WTC11 (cell line): ENCODE results near the gene GLB1L2. TPM values are rescaled to one million over a fixed set of nuclear protein-coding genes. Genes with fewer than 3 reads are reported as not detected.

Experiments
- ATAC-seq: fragments of 200-7000 bp; cut with Tn5 transposase; 2 replicates; pipeline ENCODE4 v1.10.0; 2021; ENCODE audit warnings: mild to moderate bottlenecking, moderate library complexity
- CTCF ChIA-PET: fragments of 300-600 bp; sonication (Branson Sonifier 250); formaldehyde crosslinking; loops from one replicate; lab custom pipeline; 2021; ENCODE audit warnings: antibody characterized with exemption; lab: Charles Lee
- POLR2A ChIA-PET: fragments of 350-600 bp; sonication (Branson Sonifier 250); formaldehyde crosslinking; loops from one replicate; lab custom pipeline; 2021; ENCODE audit warnings: antibody characterized with exemption; lab: Charles Lee
- DNase-seq: peaks from one replicate; pipeline ENCODE4 v3.0.0; 2021; ENCODE audit warnings: low spot score
- H3K27ac Mint-ChIP-seq: 2 replicates; pipeline ENCODE4 v1.8.0; 2021; ENCODE audit warnings: mixed read lengths
- H3K27me3 Mint-ChIP-seq: 2 replicates; pipeline ENCODE4 v1.8.0; 2021; ENCODE audit warnings: low read depth, mild to moderate bottlenecking, moderate library complexity, mixed read lengths
- H3K36me3 Mint-ChIP-seq: 2 replicates; pipeline ENCODE4 v1.8.0; 2021; ENCODE audit warnings: mixed read lengths
- H3K4me1 Mint-ChIP-seq: 2 replicates; pipeline ENCODE4 v1.8.0; 2022; ENCODE audit warnings: mixed read lengths
- H3K4me3 Mint-ChIP-seq: 2 replicates; pipeline ENCODE4 v1.8.0; 2021; ENCODE audit warnings: mild to moderate bottlenecking, moderate library complexity, mixed read lengths
- H3K9me3 Mint-ChIP-seq: 2 replicates; pipeline ENCODE4 v1.8.0; 2021; ENCODE audit warnings: mixed read lengths
- ATF1 ChIP-seq: sonication (generic); formaldehyde crosslinking; IDR thresholded peaks from 2 replicates; pipeline ENCODE4 v1.8.1; 2023; ENCODE audit warnings: mild to moderate bottlenecking, moderate library complexity, missing genetic modification reagents
- ATF3 ChIP-seq: sonication (generic); formaldehyde crosslinking; conservative IDR thresholded peaks from 2 replicates; pipeline ENCODE4 v1.8.1; 2022; ENCODE audit warnings: mild to moderate bottlenecking, missing genetic modification reagents
- EMX1 ChIP-seq: fragments of 250-450 bp; sonication (Bioruptor Pico); IDR thresholded peaks from 2 replicates; pipeline ENCODE4 v1.8.0; 2021; ENCODE audit warnings: mild to moderate bottlenecking
- FOXK1 ChIP-seq: sonication (generic); formaldehyde crosslinking; IDR thresholded peaks from 2 replicates; pipeline ENCODE4 v1.8.0; 2022; ENCODE audit warnings: mild to moderate bottlenecking, moderate library complexity, missing genetic modification reagents
- FOXP1 ChIP-seq: sonication (generic); formaldehyde crosslinking; IDR thresholded peaks from 2 replicates; pipeline ENCODE4 v1.8.0; 2022; ENCODE audit warnings: missing genetic modification reagents, mild to moderate bottlenecking, moderate library complexity, borderline replicate concordance
- MYBL2 ChIP-seq: sonication (generic); formaldehyde crosslinking; IDR thresholded peaks from 2 replicates; pipeline ENCODE4 v1.8.1; 2023; ENCODE audit warnings: mild to moderate bottlenecking, moderate library complexity, missing genetic modification reagents
- SOX15 ChIP-seq: fragments of 250-450 bp; sonication (Bioruptor Pico); IDR thresholded peaks from 2 replicates; pipeline ENCODE4 v1.9.0; 2021; ENCODE audit warnings: mild to moderate bottlenecking
- TEAD4 ChIP-seq: sonication (generic); formaldehyde crosslinking; IDR thresholded peaks from 2 replicates; pipeline ENCODE4 v1.8.0; 2022; ENCODE audit warnings: mild to moderate bottlenecking, missing genetic modification reagents
- ZNF317 ChIP-seq: sonication (generic); formaldehyde crosslinking; IDR thresholded peaks from 2 replicates; pipeline ENCODE4 v1.8.1; 2023; ENCODE audit warnings: low read depth, mild to moderate bottlenecking, moderate library complexity, missing genetic modification reagents, borderline replicate concordance
- ZNF423 ChIP-seq: fragments of 250-450 bp; sonication (Bioruptor Pico); IDR thresholded peaks from 2 replicates; pipeline ENCODE4 v2.1.2; 2022; ENCODE audit warnings: mild to moderate bottlenecking, moderate library complexity
- ZNF671 ChIP-seq: fragments of 250-450 bp; sonication (Bioruptor Pico); IDR thresholded peaks from 2 replicates; pipeline ENCODE4 v1.8.0; 2021; ENCODE audit warnings: mild to moderate bottlenecking
- total RNA-seq: library from RNA; stranded (reverse); gene quantifications from 3 replicates; pipeline ENCODE4 v1.2.3, GENCODE V29; 2021
- TF ChIP-seq, protein P1 (sequence below): sonication (generic); formaldehyde crosslinking; IDR thresholded peaks from 2 replicates; pipeline ENCODE4 v1.8.0; 2022; ENCODE audit warnings: mild to moderate bottlenecking, missing genetic modification reagents
- TF ChIP-seq, protein P2 (sequence below): sonication (generic); formaldehyde crosslinking; IDR thresholded peaks from 2 replicates; pipeline ENCODE4 v1.8.0; 2022; ENCODE audit warnings: missing genetic modification reagents
- TF ChIP-seq, protein P3 (sequence below): sonication (generic); formaldehyde crosslinking; IDR thresholded peaks from 2 replicates; pipeline ENCODE4 v1.8.1; 2023; ENCODE audit warnings: mild to moderate bottlenecking, missing genetic modification reagents, borderline replicate concordance
- TF ChIP-seq, protein P4 (sequence below): fragments of 250-450 bp; sonication (Bioruptor Pico); IDR thresholded peaks from 2 replicates; pipeline ENCODE4 v1.9.0; 2021; ENCODE audit warnings: moderate library complexity, mild to moderate bottlenecking, inconsistent platforms, borderline replicate concordance

The GLB1L2 gene
- total RNA-seq, 1 experiment from 2014 or later: 6.0 TPM

DNA sequence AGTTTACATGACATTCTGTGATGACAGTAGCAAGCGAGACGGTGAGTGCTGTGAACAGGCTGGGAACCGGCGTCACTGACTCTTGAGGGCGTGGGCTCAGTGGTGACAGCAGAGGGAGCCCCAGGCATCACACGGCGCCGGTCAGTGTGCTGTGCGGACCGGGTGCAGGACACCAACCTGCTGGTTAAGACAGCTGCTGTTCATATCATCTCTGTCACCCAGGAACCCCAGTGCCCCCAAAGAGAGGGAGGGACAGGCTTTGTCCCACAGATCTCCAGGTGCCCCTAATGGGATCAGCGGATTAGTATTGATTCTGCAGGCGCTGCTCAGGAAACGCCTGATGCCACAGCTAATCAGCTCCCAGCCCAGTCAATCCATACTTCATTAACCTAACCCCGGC is 61.9 kb downstream of the GLB1L2 start (continued):
- TF ChIP-seq, protein P1, sequence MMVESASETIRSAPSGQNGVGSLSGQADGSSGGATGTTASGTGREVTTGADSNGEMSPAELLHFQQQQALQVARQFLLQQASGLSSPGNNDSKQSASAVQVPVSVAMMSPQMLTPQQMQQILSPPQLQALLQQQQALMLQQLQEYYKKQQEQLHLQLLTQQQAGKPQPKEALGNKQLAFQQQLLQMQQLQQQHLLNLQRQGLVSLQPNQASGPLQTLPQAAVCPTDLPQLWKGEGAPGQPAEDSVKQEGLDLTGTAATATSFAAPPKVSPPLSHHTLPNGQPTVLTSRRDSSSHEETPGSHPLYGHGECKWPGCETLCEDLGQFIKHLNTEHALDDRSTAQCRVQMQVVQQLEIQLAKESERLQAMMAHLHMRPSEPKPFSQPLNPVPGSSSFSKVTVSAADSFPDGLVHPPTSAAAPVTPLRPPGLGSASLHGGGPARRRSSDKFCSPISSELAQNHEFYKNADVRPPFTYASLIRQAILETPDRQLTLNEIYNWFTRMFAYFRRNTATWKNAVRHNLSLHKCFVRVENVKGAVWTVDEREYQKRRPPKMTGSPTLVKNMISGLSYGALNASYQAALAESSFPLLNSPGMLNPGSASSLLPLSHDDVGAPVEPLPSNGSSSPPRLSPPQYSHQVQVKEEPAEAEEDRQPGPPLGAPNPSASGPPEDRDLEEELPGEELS (CRISPR knock-in tag): no peak
- TF ChIP-seq, all 79 proteins: peak for 0

DNA sequence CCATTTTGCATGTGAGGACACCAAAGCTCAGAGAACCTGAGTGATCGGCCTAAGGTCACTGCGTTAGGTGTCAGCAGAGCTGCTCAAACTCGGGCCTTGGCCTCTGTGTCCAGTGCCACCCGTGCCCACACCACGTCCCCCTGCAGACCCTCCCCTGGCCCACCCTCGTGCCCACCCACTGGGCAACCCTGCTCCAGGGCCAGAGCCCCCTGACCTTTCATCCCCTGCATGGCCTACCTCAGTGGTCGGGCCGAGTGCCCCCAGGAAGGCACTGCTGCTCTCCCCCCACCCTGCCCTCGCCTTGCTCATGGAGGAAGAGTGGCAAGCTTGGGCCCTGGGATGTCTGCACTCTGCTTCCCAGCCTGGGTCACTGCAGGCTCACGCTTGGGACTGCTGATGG is 62.5 kb downstream of the GLB1L2 start:
- POLR2A ChIA-PET: no interaction called here
- TF ChIP-seq, protein P2, sequence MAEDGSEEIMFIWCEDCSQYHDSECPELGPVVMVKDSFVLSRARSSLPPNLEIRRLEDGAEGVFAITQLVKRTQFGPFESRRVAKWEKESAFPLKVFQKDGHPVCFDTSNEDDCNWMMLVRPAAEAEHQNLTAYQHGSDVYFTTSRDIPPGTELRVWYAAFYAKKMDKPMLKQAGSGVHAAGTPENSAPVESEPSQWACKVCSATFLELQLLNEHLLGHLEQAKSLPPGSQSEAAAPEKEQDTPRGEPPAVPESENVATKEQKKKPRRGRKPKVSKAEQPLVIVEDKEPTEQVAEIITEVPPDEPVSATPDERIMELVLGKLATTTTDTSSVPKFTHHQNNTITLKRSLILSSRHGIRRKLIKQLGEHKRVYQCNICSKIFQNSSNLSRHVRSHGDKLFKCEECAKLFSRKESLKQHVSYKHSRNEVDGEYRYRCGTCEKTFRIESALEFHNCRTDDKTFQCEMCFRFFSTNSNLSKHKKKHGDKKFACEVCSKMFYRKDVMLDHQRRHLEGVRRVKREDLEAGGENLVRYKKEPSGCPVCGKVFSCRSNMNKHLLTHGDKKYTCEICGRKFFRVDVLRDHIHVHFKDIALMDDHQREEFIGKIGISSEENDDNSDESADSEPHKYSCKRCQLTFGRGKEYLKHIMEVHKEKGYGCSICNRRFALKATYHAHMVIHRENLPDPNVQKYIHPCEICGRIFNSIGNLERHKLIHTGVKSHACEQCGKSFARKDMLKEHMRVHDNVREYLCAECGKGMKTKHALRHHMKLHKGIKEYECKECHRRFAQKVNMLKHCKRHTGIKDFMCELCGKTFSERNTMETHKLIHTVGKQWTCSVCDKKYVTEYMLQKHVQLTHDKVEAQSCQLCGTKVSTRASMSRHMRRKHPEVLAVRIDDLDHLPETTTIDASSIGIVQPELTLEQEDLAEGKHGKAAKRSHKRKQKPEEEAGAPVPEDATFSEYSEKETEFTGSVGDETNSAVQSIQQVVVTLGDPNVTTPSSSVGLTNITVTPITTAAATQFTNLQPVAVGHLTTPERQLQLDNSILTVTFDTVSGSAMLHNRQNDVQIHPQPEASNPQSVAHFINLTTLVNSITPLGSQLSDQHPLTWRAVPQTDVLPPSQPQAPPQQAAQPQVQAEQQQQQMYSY (CRISPR knock-in tag): no peak
- TF ChIP-seq FOXK1 (CRISPR knock-in tag) (no peak), ZNF671 (no peak)
- TF ChIP-seq, protein P3, sequence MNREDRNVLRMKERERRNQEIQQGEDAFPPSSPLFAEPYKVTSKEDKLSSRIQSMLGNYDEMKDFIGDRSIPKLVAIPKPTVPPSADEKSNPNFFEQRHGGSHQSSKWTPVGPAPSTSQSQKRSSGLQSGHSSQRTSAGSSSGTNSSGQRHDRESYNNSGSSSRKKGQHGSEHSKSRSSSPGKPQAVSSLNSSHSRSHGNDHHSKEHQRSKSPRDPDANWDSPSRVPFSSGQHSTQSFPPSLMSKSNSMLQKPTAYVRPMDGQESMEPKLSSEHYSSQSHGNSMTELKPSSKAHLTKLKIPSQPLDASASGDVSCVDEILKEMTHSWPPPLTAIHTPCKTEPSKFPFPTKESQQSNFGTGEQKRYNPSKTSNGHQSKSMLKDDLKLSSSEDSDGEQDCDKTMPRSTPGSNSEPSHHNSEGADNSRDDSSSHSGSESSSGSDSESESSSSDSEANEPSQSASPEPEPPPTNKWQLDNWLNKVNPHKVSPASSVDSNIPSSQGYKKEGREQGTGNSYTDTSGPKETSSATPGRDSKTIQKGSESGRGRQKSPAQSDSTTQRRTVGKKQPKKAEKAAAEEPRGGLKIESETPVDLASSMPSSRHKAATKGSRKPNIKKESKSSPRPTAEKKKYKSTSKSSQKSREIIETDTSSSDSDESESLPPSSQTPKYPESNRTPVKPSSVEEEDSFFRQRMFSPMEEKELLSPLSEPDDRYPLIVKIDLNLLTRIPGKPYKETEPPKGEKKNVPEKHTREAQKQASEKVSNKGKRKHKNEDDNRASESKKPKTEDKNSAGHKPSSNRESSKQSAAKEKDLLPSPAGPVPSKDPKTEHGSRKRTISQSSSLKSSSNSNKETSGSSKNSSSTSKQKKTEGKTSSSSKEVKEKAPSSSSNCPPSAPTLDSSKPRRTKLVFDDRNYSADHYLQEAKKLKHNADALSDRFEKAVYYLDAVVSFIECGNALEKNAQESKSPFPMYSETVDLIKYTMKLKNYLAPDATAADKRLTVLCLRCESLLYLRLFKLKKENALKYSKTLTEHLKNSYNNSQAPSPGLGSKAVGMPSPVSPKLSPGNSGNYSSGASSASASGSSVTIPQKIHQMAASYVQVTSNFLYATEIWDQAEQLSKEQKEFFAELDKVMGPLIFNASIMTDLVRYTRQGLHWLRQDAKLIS (CRISPR knock-in tag): no peak
- Mint-ChIP-seq H3K27ac (no peak overlapping the region), H3K4me1 (no peaks in the 10 kb centered on the region), H3K9me3 (no peaks in the 10 kb centered on the region), H3K27me3 (no peaks in the 10 kb centered on the region), H3K4me3 (no peak overlapping the region), H3K36me3 (no peaks in the 10 kb centered on the region)
- CTCF ChIA-PET: interaction anchor here (0.8 kb wide), 2 partner anchors 10 to 18 kb away, joined by 3 to 4 read pairs; no protein-coding TSS in a partner anchor
- ATAC-seq: no peak
- DNase-seq: no peak

GRCh38 chr11:134395002-134395401 is 63.2 kb downstream of the GLB1L2 start:
- no peaks in the 10 kb centered on the region for H3K4me1 Mint-ChIP-seq
- DNase-seq (no peak), ATAC-seq (no peak)
- H3K36me3 Mint-ChIP-seq: no peaks in the 10 kb centered on the region
- POLR2A ChIA-PET: no interaction called here
- no peak overlapping the region for H3K27ac Mint-ChIP-seq
- no peak for TF ChIP-seq EMX1 (CRISPR knock-in tag)
- TF ChIP-seq TEAD4 (CRISPR knock-in tag): no peak
- TF ChIP-seq FOXK1 (CRISPR knock-in tag): no peak
- no peak for TF ChIP-seq ZNF317 (CRISPR knock-in tag)
- TF ChIP-seq FOXP1: no peak
- no peak for TF ChIP-seq ZNF423 (CRISPR knock-in tag)
- no peak for TF ChIP-seq SOX15
- TF ChIP-seq, protein P4, sequence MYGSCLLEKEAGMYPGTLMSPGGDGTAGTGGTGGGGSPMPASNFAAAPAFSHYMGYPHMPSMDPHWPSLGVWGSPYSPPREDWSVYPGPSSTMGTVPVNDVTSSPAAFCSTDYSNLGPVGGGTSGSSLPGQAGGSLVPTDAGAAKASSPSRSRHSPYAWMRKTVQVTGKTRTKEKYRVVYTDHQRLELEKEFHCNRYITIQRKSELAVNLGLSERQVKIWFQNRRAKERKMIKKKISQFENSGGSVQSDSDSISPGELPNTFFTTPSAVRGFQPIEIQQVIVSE (CRISPR knock-in tag): no peak
- no peak for TF ChIP-seq ATF3 (CRISPR knock-in tag)
- TF ChIP-seq ATF1 (CRISPR knock-in tag): no peak
- no peak for TF ChIP-seq MYBL2
- H3K27me3 Mint-ChIP-seq: no peaks in the 10 kb centered on the region
- H3K9me3 Mint-ChIP-seq: no peaks in the 10 kb centered on the region
- H3K4me3 Mint-ChIP-seq: no peak overlapping the region
- CTCF ChIA-PET: no interaction called here
